Keratinocyte (primary cell): Measurements from ENCODE around the gene SIMC1. TPM values are rescaled to one million over a fixed set of nuclear protein-coding genes. Genes with fewer than 3 reads are reported as not detected.

ENCODE experiments used
- DNase-seq: peaks from one replicate; pipeline ENCODE4 v3.0.0-alpha.2; 2011; ENCODE audit warnings: low read depth, missing footprints, low spot score
- FAIRE-seq: peaks from 2 replicates; lab custom pipeline; 2011; peaks lifted over from hg19 to GRCh38; lab: Jason Lieb, UNC
- H2AFZ ChIP-seq: 2 replicates; pipeline ENCODE4 v1.6.0; 2012; ENCODE audit warnings: low read length, control low read depth, inconsistent platforms; ENCODE audit not compliant: control insufficient read depth
- H3K27ac ChIP-seq: 2 replicates; pipeline ENCODE4 v1.5.1; 2011; ENCODE audit warnings: low read length; ENCODE audit not compliant: control insufficient read depth, insufficient read depth
- H3K27me3 ChIP-seq: 3 replicates; pipeline ENCODE4 v1.6.0; 2011; ENCODE audit warnings: low read length; ENCODE audit not compliant: control insufficient read depth, insufficient read depth; ENCODE audit errors: extremely low read depth
- H3K36me3 ChIP-seq, 2 experiments: 2 replicates in 1 of 2; 3 replicates in 1 of 2; pipeline ENCODE4 v1.5.1; 2011; ENCODE audit warnings: low read length in 2 of 2, mild to moderate bottlenecking in 1 of 2; ENCODE audit not compliant: control insufficient read depth in 2 of 2, insufficient read depth in 2 of 2; ENCODE audit errors: extremely low read depth in 1 of 2
- H3K4me1 ChIP-seq: 3 replicates; pipeline ENCODE4 v1.5.1; 2011; ENCODE audit warnings: low read length; ENCODE audit not compliant: control insufficient read depth, insufficient read depth; ENCODE audit errors: extremely low read depth
- H3K4me2 ChIP-seq: 3 replicates; pipeline ENCODE4 v1.6.0; 2011; ENCODE audit warnings: low read depth, low read length; ENCODE audit not compliant: control insufficient read depth, insufficient read depth; ENCODE audit errors: extremely low read depth
- H3K4me3 ChIP-seq, 3 experiments: fragments of 200-600 bp in 1 of 3; sonication (generic) in 1 of 3; 2 replicates in 2 of 3; 3 replicates in 1 of 3; pipeline ENCODE4 v1.5.1; 2011 to 2016; ENCODE audit warnings: low read length in 3 of 3, mild to moderate bottlenecking in 3 of 3, control low read depth in 2 of 3, inconsistent platforms in 1 of 3, low read depth in 1 of 3, mixed read lengths in 1 of 3, mixed run types in 1 of 3, moderate library complexity in 1 of 3; ENCODE audit not compliant: control insufficient read depth in 2 of 3, insufficient read depth in 2 of 3; ENCODE audit errors: extremely low read depth in 1 of 3
- H3K79me2 ChIP-seq: 2 replicates; pipeline ENCODE4 v1.6.0; 2012; ENCODE audit warnings: low read length; ENCODE audit not compliant: control insufficient read depth, insufficient read depth
- H3K9ac ChIP-seq: 3 replicates; pipeline ENCODE4 v1.6.0; 2011; ENCODE audit warnings: low read length; ENCODE audit not compliant: control insufficient read depth, insufficient read depth; ENCODE audit errors: extremely low read depth
- H3K9me1 ChIP-seq: 3 replicates; pipeline ENCODE4 v1.6.0; 2011; ENCODE audit warnings: low read length; ENCODE audit not compliant: control insufficient read depth, insufficient read depth; ENCODE audit errors: extremely low read depth
- H3K9me3 ChIP-seq: 2 replicates; pipeline ENCODE4 v1.5.1; 2012; ENCODE audit warnings: low read depth, low read length; ENCODE audit not compliant: control insufficient read depth
- H4K20me1 ChIP-seq: 3 replicates; pipeline ENCODE4 v1.6.0; 2011; ENCODE audit warnings: low read length; ENCODE audit not compliant: control insufficient read depth, insufficient read depth; ENCODE audit errors: extremely low read depth
- EZH2 ChIP-seq: IDR thresholded peaks from one replicate; pipeline ENCODE4 v1.6.1; 2012; ENCODE audit warnings: inconsistent platforms, mild to moderate bottlenecking, low read length, moderate library complexity
- dilution Hi-C: fragments of 300-500 bp; cut with MboI; formaldehyde crosslinking; loops from one replicate; pipeline ENCODE4 v1.7.0; 2020; ENCODE audit warnings: low sequenced_read_pairs; ENCODE audit not compliant: extremely low pct_ligation_motif_present
- polyA plus RNA-seq, 5 experiments: library from polyadenylated mRNA; depleted of rRNA in 3 of 5; stranded (reverse) in 3 of 5; stranded (forward) in 1 of 5; unstranded in 1 of 5; fragments of >200 nt; gene quantifications; 1 replicate in 1 of 5; 2 replicates in 3 of 5; 3 replicates in 1 of 5; pipeline versions ENCODE4 v1.2.1 to v1.2.3, GENCODE V29; 2011 to 2012; ENCODE audit warnings: missing spikeins in 2 of 5, low read depth in 1 of 5, low replicate concordance in 1 of 5
- TF ChIP-seq, protein P1 (sequence below), 3 experiments: IDR thresholded peaks in 1 of 3; conservative IDR thresholded peaks in 1 of 3; optimal IDR thresholded peaks in 1 of 3; 2 replicates in 2 of 3; 3 replicates in 1 of 3; pipeline versions ENCODE3 to v1.5.1; 2011; ENCODE audit warnings: low read length in 3 of 3, mild to moderate bottlenecking in 3 of 3, moderate library complexity in 2 of 3, control low read depth in 1 of 3, inconsistent platforms in 1 of 3; ENCODE audit not compliant: insufficient read depth in 2 of 3; ENCODE audit errors: extremely low read depth in 1 of 3

Gene SIMC1
- polyA plus RNA-seq, 1 donor (not counting 4 experiments of a cell fraction or from before 2014, with no cell fraction given): 5.2 TPM

DNA sequence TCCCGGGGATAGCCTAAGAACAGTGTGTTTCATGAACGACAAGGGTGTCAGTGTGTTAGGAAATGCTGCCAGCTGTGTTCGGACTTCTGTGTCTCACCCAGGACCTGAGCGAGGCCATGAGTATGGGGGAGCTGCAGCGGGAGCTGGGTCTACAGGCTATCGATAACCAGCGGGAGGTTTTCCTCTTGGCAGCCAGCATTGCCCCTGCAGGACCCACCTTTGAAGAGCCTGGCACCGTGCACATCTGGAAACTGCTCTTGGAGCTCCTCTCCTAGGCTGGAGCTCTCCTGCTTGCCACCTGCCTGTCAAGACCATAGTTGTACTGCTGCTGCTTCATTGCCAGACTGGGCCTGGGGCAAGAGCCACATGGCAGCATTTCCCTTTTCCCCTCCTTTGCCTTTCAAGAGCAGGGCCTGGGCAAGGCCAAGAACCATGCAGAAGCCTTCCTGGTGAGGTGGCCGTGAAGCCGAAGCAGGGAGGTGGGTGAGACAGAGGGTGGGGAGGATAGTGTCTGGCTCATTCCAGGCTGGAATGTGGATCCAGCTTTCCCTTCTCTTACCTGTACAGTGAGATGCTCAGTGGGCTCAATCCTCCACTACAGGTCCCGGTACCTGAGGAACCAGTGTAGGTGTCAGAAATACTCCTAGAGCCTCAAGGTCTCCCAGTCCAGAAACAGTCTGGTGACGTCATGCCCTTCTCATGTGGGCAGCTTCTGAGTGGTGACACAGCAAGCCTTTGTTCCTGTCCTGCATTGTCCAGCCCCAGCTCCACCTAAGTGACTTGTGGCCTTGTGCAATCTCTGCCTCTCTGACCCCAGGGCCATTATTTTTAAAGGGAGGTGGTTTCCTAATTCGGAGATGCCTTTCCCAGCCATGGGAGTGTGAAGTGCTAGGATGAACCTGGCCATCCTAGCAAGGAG, 133.7 kb downstream of the SIMC1 start:
- FAIRE-seq (no peak), DNase-seq (no peak)
- Histone ChIP-seq H2AFZ (no peak overlapping the region), H3K27ac (no peak overlapping the region), H3K9ac (no peak overlapping the region), H3K4me2 (no peak overlapping the region), H3K4me1 (no peaks in the 10 kb centered on the region), H3K9me1 (no peaks in the 10 kb centered on the region), H3K4me3 (no peak overlapping the region), H3K27me3 (no peaks in the 10 kb centered on the region), H3K36me3 (peaks cover 0 to 6% of the 10 kb centered on the region in 2 experiments), H3K79me2 (no peaks in the 10 kb centered on the region), H3K9me3 (no peaks in the 10 kb centered on the region), H4K20me1 (no peaks in the 10 kb centered on the region)
- dilution Hi-C loops: no loop called here
- TF ChIP-seq, protein P1, sequence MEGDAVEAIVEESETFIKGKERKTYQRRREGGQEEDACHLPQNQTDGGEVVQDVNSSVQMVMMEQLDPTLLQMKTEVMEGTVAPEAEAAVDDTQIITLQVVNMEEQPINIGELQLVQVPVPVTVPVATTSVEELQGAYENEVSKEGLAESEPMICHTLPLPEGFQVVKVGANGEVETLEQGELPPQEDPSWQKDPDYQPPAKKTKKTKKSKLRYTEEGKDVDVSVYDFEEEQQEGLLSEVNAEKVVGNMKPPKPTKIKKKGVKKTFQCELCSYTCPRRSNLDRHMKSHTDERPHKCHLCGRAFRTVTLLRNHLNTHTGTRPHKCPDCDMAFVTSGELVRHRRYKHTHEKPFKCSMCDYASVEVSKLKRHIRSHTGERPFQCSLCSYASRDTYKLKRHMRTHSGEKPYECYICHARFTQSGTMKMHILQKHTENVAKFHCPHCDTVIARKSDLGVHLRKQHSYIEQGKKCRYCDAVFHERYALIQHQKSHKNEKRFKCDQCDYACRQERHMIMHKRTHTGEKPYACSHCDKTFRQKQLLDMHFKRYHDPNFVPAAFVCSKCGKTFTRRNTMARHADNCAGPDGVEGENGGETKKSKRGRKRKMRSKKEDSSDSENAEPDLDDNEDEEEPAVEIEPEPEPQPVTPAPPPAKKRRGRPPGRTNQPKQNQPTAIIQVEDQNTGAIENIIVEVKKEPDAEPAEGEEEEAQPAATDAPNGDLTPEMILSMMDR (optimal IDR thresholded peaks at IDR 0.05 in 1 of 3, IDR thresholded peaks at IDR 0.05 in 1 of 3, conservative IDR thresholded peaks at IDR 0.05 in 1 of 3; ENCODE audit: extremely low read depth in 1 of 3, insufficient read depth in 2 of 3, low read length in 3 of 3): no peak
- TF ChIP-seq EZH2: no peak

DNA sequence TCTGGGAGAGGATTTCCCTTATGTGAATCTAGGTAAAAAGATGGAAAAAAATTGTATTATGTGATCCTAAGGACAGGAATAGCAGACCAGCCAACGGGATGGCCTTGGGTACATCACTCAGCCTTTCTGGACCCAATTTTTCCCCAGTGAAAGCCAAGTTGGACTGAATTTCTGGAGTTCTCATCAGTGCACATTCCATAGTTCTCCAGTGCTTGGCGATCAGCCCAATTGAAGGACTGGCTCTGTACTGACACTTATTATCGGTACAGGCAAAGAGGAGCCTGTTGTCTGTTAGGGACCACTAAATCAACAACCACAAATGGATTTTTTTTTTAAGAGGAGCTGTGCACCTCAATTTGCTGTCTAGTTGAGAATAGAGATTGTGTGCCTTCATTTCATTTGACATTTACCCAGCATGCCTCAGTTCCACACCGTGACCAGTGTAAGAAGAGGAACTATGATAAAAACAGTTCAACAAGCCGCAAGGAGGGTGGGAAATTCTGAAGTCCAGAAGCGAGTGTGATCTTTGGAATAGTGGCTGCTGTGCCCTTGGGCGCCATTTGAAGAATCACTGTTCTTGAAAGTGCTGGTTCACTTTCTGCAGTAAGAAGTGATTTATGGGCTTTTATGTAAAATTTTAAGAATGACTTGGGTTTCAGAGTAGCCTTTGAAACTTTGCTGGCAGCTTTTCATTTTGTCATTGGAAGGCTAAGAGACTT, 135.0 kb downstream of the SIMC1 start:
- no peak overlapping the region for H2AFZ ChIP-seq
- H3K79me2 ChIP-seq: no peaks in the 10 kb centered on the region
- H3K9ac ChIP-seq: no peak overlapping the region
- FAIRE-seq (no peak), DNase-seq (no peak)
- H3K27me3 ChIP-seq: no peaks in the 10 kb centered on the region
- H3K4me2 ChIP-seq: no peak overlapping the region
- no peaks in the 10 kb centered on the region for H3K9me1 ChIP-seq
- no peaks in the 10 kb centered on the region for H3K9me3 ChIP-seq
- H3K36me3 ChIP-seq: peaks cover 0 to 6% of the 10 kb centered on the region in 2 experiments
- H3K4me3 ChIP-seq: no peak overlapping the region
- H4K20me1 ChIP-seq: no peaks in the 10 kb centered on the region
- TF ChIP-seq, protein P1 (optimal IDR thresholded peaks at IDR 0.05 in 1 of 3, IDR thresholded peaks at IDR 0.05 in 1 of 3, conservative IDR thresholded peaks at IDR 0.05 in 1 of 3; ENCODE audit: extremely low read depth in 1 of 3, insufficient read depth in 2 of 3, low read length in 3 of 3): no peak
- no peak for TF ChIP-seq EZH2
- no peak overlapping the region for H3K27ac ChIP-seq
- dilution Hi-C loops: no loop called here
- H3K4me1 ChIP-seq: no peaks in the 10 kb centered on the region
